Measurements from ENCODE around the gene WDR4. TPM values are rescaled to one million over a fixed set of nuclear protein-coding genes. Genes with fewer than 3 reads are reported as not detected.

WDR4 gene
- total RNA-seq, 4 donors from 2014 or later = 6.6 to 22.7 (median 10.3) TPM

DNA sequence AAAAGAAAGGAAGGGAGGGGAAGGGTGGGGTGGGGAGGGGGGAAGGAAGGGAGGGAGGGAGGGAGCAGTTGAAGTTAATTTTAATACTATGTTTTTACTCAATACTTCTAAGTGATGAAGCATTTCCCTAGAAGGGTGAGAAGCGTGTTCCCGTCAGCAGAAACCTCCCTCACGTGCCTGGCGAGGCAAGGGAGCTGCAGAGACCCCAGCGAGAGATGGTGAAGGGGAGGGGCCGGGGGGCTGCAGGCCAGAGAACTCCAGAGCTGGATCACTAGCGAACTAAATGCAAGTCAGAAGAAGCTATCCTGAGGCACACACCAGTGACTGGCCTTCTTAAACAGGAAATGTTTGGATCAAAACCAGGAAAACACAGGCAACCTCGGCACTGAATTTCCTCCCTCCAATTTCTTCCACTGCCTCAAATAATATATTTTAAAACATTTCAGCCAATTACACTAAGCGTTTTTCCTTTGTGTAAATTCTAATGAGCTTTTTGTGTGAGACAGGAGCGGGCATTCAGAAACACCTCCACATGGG lies 18.0 kb downstream of the WDR4 start:
- H3K4me3 ChIP-seq = no peak overlapping the region
- in situ Hi-C loops (cut with MboI; ENCODE audit: low pct_ligation_motif_present in 1 of 4, low pct_unique_long_range_greater_than_20kb in 1 of 4, low sequenced_read_pairs in 3 of 4) = loop anchor here in 1 of 4 donors (25.0 kb wide), 1 partner anchor 99 kb away; no protein-coding TSS in a partner anchor
- intact Hi-C loops (cut with DNase I; ENCODE audit: low total_unique reads) = no loop called here
- no peak overlapping the region for H3K27ac ChIP-seq
- H3K9me3 ChIP-seq = no peaks in the 10 kb centered on the region
- H3K4me1 ChIP-seq = no peaks in the 10 kb centered on the region
- DNase-seq = no peak
- no peaks in the 10 kb centered on the region for H3K27me3 ChIP-seq
- TF ChIP-seq EP300 (IDR thresholded peaks at IDR 0.05; ENCODE audit: low read depth) (no peak), POLR2A (IDR thresholded peaks at IDR 0.05) (no peak), POLR2AphosphoS5 (IDR thresholded peaks at IDR 0.05) (no peak)
- TF ChIP-seq, protein P1, sequence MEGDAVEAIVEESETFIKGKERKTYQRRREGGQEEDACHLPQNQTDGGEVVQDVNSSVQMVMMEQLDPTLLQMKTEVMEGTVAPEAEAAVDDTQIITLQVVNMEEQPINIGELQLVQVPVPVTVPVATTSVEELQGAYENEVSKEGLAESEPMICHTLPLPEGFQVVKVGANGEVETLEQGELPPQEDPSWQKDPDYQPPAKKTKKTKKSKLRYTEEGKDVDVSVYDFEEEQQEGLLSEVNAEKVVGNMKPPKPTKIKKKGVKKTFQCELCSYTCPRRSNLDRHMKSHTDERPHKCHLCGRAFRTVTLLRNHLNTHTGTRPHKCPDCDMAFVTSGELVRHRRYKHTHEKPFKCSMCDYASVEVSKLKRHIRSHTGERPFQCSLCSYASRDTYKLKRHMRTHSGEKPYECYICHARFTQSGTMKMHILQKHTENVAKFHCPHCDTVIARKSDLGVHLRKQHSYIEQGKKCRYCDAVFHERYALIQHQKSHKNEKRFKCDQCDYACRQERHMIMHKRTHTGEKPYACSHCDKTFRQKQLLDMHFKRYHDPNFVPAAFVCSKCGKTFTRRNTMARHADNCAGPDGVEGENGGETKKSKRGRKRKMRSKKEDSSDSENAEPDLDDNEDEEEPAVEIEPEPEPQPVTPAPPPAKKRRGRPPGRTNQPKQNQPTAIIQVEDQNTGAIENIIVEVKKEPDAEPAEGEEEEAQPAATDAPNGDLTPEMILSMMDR (IDR thresholded peaks at IDR 0.05) = no peak
- H3K36me3 ChIP-seq = peaks cover 0 to 29% (median 2%) of the 10 kb centered on the region in 4 donors
- WGBS, 2 donors (ENCODE audit: low coverage in 1 of 2) = 90 to 93% methylated on average over 8 to 10 of the region's 10 CpGs

DNA sequence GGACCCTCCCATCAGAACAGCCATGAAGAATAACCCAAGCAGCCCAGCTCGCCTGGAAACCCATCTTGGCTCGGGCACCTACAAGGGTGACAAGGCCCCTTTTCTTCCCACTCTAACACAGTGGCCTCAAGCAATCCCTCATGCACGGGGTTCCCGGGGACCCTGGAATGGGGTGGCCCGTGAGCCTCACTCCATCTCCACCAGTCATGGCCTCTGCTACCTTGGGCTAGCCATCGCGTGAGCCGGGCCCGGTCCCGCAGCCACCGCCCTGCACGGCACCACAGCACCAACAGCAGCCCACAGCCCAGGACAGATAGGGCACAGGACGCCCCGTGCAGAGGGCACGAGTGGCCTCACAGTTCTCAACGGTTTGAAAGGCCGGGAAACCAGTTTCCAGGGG lies 19.0 kb downstream of the WDR4 start:
- 90% methylated on average over 17 of the region's 17 CpGs; no CpG with 5 or more reads in 1 of the 2 donors for WGBS, 2 donors (ENCODE audit: low coverage in 1 of 2)
- intact Hi-C loops (cut with DNase I; ENCODE audit: low total_unique reads) (no loop called here), in situ Hi-C loops (cut with MboI; ENCODE audit: low pct_ligation_motif_present in 1 of 4, low pct_unique_long_range_greater_than_20kb in 1 of 4, low sequenced_read_pairs in 3 of 4) (loop anchor here in 1 of 4 donors (25.0 kb wide), 1 partner anchor 98 kb away; no protein-coding TSS in a partner anchor)
- Histone ChIP-seq H3K27me3 (no peaks in the 10 kb centered on the region), H3K9me3 (no peaks in the 10 kb centered on the region), H3K36me3 (peaks cover 0 to 31% (median 6%) of the 10 kb centered on the region in 4 donors), H3K27ac (no peak overlapping the region), H3K4me3 (no peak overlapping the region), H3K4me1 (no peaks in the 10 kb centered on the region)
- no peak for DNase-seq
- no peak for TF ChIP-seq POLR2A (IDR thresholded peaks at IDR 0.05)
- TF ChIP-seq POLR2AphosphoS5 (IDR thresholded peaks at IDR 0.05) = no peak
- TF ChIP-seq EP300 (IDR thresholded peaks at IDR 0.05; ENCODE audit: low read depth) = no peak
- TF ChIP-seq, protein P1 (IDR thresholded peaks at IDR 0.05) = no peak

DNA sequence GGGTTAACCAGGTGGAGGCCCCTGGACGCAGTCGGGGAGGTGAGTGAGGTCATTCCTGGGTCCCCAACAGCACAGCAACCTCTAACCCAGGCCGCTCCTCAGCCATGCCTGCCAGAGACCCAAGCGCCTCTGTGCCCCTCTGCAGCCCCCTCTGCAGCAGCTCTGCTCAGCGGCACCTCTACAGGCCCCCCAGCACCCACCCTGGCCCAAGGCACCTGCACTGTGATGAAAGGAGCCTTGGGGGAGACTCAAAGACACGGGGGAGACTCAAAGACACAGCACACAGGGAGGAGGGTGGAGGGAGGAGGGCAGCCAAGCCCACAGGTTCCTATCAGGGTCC lies 19.5 kb downstream of the WDR4 start:
- Histone ChIP-seq H3K9me3 (no peaks in the 10 kb centered on the region), H3K4me1 (no peaks in the 10 kb centered on the region), H3K27ac (no peak overlapping the region), H3K27me3 (no peaks in the 10 kb centered on the region), H3K4me3 (no peak overlapping the region), H3K36me3 (peaks cover 0 to 35% (median 8%) of the 10 kb centered on the region in 4 donors)
- 90% methylated on average over 6 of the region's 6 CpGs; no CpG with 5 or more reads in 1 of the 2 donors for WGBS, 2 donors (ENCODE audit: low coverage in 1 of 2)
- no peak for DNase-seq
- in situ Hi-C loops (cut with MboI; ENCODE audit: low pct_ligation_motif_present in 1 of 4, low pct_unique_long_range_greater_than_20kb in 1 of 4, low sequenced_read_pairs in 3 of 4) (loop anchor here in 1 of 4 donors (25.0 kb wide), 1 partner anchor 98 kb away; no protein-coding TSS in a partner anchor), intact Hi-C loops (cut with DNase I; ENCODE audit: low total_unique reads) (no loop called here)
- TF ChIP-seq EP300 (IDR thresholded peaks at IDR 0.05; ENCODE audit: low read depth) (no peak), POLR2AphosphoS5 (IDR thresholded peaks at IDR 0.05) (no peak), POLR2A (IDR thresholded peaks at IDR 0.05) (no peak)
- TF ChIP-seq, protein P1 (IDR thresholded peaks at IDR 0.05) = no peak

DNA sequence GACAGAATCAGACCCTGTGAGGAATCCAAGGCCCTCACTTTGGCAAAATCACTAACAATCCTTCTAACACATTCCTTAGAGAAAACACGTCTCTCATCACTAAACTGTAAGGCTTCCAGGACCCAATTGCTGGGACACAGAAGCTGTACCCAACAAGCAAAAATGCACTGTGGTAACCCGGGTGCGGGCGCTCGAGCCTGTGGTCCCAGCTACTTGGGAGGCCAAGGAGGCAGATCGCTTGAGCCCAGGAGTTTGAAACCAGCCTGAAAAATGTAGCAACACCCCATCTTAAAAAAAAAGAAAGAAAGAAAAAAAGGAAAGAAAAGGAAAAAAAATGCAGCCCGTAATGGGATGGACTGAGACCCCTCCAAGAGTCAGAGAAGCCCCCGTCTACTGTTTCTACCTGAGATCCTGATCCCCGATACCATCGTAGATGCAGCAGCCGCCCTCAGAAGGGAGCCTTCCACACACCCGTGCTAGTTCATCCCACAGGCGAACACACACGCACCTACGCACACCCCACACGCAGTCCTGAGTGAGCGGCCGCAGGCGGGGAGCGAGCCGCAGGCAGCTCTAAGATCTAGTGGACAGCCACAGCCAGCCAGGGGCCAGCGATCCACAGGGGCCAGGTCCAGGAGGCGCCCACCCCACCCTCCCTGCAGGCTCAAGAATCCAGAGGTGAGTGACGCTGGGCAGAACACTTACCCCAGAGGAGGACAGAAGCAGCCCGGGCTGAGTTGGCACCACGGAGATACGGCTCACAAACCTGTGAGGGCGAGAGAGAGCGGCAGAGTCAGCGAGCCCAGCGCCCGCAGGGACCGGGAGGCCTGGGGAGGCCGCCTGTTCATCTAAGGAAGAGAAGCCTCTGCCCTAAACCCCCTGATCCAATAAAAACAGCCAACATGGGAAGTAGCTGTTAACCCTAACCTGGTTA lies 20.1 kb downstream of the WDR4 start:
- in situ Hi-C loops (cut with MboI; ENCODE audit: low pct_ligation_motif_present in 1 of 4, low pct_unique_long_range_greater_than_20kb in 1 of 4, low sequenced_read_pairs in 3 of 4) (loop anchor here in 1 of 4 donors (25.0 kb wide), 1 partner anchor 97 kb away; no protein-coding TSS in a partner anchor), intact Hi-C loops (cut with DNase I; ENCODE audit: low total_unique reads) (no loop called here)
- DNase-seq = no peak
- no peak overlapping the region for H3K4me3 ChIP-seq
- WGBS, 2 donors (ENCODE audit: low coverage in 1 of 2) = 90 to 100% methylated on average over 1 to 34 of the region's 34 CpGs
- peaks cover 0 to 42% (median 11%) of the 10 kb centered on the region in 4 donors for H3K36me3 ChIP-seq
- no peak overlapping the region for H3K27ac ChIP-seq
- no peaks in the 10 kb centered on the region for H3K27me3 ChIP-seq
- TF ChIP-seq POLR2AphosphoS5 (IDR thresholded peaks at IDR 0.05) = no peak
- TF ChIP-seq, protein P1 (IDR thresholded peaks at IDR 0.05) = no peak
- TF ChIP-seq EP300 (IDR thresholded peaks at IDR 0.05; ENCODE audit: low read depth) = no peak
- no peak for TF ChIP-seq POLR2A (IDR thresholded peaks at IDR 0.05)
- no peaks in the 10 kb centered on the region for H3K4me1 ChIP-seq
- H3K9me3 ChIP-seq = no peaks in the 10 kb centered on the region

All from transverse colon (tissue), 4 donors.